A673 (cell line): ENCODE results near the gene TFR2. TPM values are rescaled to one million over a fixed set of nuclear protein-coding genes. Genes with fewer than 3 reads are reported as not detected.
A peak's percentile ranks its signal among the peaks of the same experiment; 100 is the strongest.

Experiments
- BruUV-seq: library from RNA; stranded (reverse); fragments of 400-500 nt; replicated peaks from 2 replicates; lab custom pipeline; 2021; lab: Mats Ljungman, UMichigan
- CTCF ChIA-PET: fragments of 300-600 bp; sonication (Branson Sonifier 250); formaldehyde crosslinking; loops from one replicate; lab custom pipeline; 2022; ENCODE audit warnings: antibody characterized with exemption; lab: Charles Lee
- POLR2A ChIA-PET: fragments of 300-600 bp; sonication (Branson Sonifier 250); formaldehyde crosslinking; loops from one replicate; lab custom pipeline; 2022; ENCODE audit warnings: antibody characterized with exemption; ENCODE audit not compliant: low non-redundant PET; lab: Charles Lee
- DNase-seq: peaks from one replicate; pipeline ENCODE4 v3.0.0-alpha.2; 2015; ENCODE audit warnings: low spot score
- H3K27ac ChIP-seq: fragments of 200-600 bp; sonication (generic); 2 replicates; pipeline ENCODE4 v1.5.1; 2016; ENCODE audit warnings: mixed run types, low read depth, mild to moderate bottlenecking, mixed read lengths, antibody characterized with exemption, low read length; ENCODE audit not compliant: poor library complexity, severe bottlenecking
- H3K27me3 ChIP-seq: fragments of 200-600 bp; sonication (generic); replicated peaks from 2 replicates; pipeline ENCODE4 v1.6.1; 2017; ENCODE audit warnings: mixed run types, low read depth, mild to moderate bottlenecking, mixed read lengths, antibody characterized with exemption, low read length; ENCODE audit not compliant: insufficient read depth, poor library complexity
- H3K36me3 ChIP-seq: fragments of 200-600 bp; sonication (generic); 2 replicates; pipeline ENCODE4 v1.6.1; 2016; ENCODE audit warnings: mixed run types, mild to moderate bottlenecking, mixed read lengths, antibody characterized with exemption, low read length; ENCODE audit not compliant: insufficient read depth, poor library complexity, severe bottlenecking
- H3K4me1 ChIP-seq: fragments of 200-600 bp; sonication (generic); 2 replicates; pipeline ENCODE4 v1.6.1; 2017; ENCODE audit warnings: mixed run types, mild to moderate bottlenecking, mixed read lengths, antibody characterized with exemption, low read length; ENCODE audit not compliant: insufficient read depth, poor library complexity, severe bottlenecking
- H3K4me3 ChIP-seq: fragments of 200-600 bp; sonication (generic); 2 replicates; pipeline ENCODE4 v1.5.1; 2016; ENCODE audit warnings: low read depth, mixed run types, mild to moderate bottlenecking, mixed read lengths, low read length; ENCODE audit not compliant: poor library complexity, severe bottlenecking
- H3K9me3 ChIP-seq: fragments of 200-600 bp; sonication (generic); 2 replicates; pipeline ENCODE4 v1.6.1; 2016; ENCODE audit warnings: mixed run types, low read depth, mild to moderate bottlenecking, mixed read lengths, antibody characterized with exemption, low read length; ENCODE audit not compliant: poor library complexity, severe bottlenecking
- EZH2 ChIP-seq: fragments of 200-600 bp; sonication (generic); IDR thresholded peaks from 2 replicates; pipeline ENCODE4 v1.6.1; 2017; ENCODE audit warnings: borderline replicate concordance, low read depth, mild to moderate bottlenecking, mixed read lengths, antibody characterized with exemption, low read length; ENCODE audit not compliant: poor library complexity, severe bottlenecking
- intact Hi-C: fragments of 100-400 bp; cut with micrococcal nuclease; formaldehyde crosslinking; loops from one replicate; pipeline ENCODE4 v1.10.0; 2022; ENCODE audit not compliant: unreplicated experiment
- total RNA-seq: library from RNA; stranded (reverse); gene quantifications from 2 replicates; pipeline ENCODE4 v1.2.3, GENCODE V29; 2021
- TF ChIP-seq, protein P1 (sequence below): fragments of 300-800, 200-600 bp; sonication (generic); conservative IDR thresholded peaks from 2 replicates; pipeline ENCODE4 v1.5.1; 2017; ENCODE audit warnings: low read depth, mild to moderate bottlenecking, antibody characterized with exemption, low read length, moderate library complexity, mixed read lengths

Gene TFR2
- total RNA-seq, 1 experiment from 2014 or later = 2.0 TPM

DNA sequence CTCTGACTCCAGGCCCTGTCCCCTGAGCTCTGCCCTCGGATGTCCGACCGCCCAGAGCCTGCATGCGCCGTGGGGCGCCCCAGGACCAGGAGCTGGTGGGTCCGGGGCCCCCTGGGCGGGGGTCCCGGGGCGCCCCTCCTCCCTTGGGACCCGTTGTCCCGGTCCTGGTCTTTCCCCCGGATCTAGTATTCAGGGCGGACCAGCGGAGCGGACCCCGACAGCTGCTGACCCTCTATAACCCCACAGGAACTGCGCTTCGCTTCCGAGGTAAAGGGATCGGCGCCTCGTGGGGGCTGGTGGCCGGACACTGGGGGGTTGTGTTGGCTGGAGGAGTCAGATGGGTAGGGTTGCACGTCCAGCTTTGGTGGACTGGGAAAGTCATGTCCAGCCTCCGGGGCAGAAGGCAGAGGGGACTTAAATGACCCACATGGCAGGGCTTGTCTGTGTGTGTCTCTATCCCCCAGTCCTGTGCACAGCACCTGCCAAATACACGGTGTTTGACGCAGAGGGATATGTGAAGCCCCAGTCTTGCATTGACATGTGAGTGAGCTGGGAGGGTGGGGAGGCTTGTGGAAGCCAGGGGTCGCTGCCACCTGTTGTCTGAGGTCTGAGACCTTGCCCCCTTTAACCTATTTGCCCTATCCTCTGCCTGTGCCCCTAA lies 28.5 kb downstream of the TFR2 start:
- ChIA-PET CTCF (interaction anchor here (0.6 to 1.0 kb wide), 5 partner anchors 21 to 110 kb away, joined by 3 to 8 read pairs (median 5); no protein-coding TSS in a partner anchor), POLR2A (interaction anchor here (0.5 to 0.6 kb wide), 2 partner anchors 262 to 488 kb away, joined by 3 to 4 read pairs; partner anchors contain the start of gene SRRT)
- Histone ChIP-seq H3K36me3 (peaks cover 2% of the 10 kb centered on the region), H3K4me3 (peak overlapping the region; percentile 56), H3K27me3 (no peaks in the 10 kb centered on the region), H3K4me1 (peaks cover 7% of the 10 kb centered on the region), H3K9me3 (no peaks in the 10 kb centered on the region), H3K27ac (peak overlapping the region; percentile 91)
- intact Hi-C loops = no loop called here
- TF ChIP-seq, protein P1, sequence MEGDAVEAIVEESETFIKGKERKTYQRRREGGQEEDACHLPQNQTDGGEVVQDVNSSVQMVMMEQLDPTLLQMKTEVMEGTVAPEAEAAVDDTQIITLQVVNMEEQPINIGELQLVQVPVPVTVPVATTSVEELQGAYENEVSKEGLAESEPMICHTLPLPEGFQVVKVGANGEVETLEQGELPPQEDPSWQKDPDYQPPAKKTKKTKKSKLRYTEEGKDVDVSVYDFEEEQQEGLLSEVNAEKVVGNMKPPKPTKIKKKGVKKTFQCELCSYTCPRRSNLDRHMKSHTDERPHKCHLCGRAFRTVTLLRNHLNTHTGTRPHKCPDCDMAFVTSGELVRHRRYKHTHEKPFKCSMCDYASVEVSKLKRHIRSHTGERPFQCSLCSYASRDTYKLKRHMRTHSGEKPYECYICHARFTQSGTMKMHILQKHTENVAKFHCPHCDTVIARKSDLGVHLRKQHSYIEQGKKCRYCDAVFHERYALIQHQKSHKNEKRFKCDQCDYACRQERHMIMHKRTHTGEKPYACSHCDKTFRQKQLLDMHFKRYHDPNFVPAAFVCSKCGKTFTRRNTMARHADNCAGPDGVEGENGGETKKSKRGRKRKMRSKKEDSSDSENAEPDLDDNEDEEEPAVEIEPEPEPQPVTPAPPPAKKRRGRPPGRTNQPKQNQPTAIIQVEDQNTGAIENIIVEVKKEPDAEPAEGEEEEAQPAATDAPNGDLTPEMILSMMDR = peak; percentile 27
- TF ChIP-seq EZH2 = no peak
- no peak for DNase-seq
- TSS peak; percentile 56 for BruUV-seq

DNA sequence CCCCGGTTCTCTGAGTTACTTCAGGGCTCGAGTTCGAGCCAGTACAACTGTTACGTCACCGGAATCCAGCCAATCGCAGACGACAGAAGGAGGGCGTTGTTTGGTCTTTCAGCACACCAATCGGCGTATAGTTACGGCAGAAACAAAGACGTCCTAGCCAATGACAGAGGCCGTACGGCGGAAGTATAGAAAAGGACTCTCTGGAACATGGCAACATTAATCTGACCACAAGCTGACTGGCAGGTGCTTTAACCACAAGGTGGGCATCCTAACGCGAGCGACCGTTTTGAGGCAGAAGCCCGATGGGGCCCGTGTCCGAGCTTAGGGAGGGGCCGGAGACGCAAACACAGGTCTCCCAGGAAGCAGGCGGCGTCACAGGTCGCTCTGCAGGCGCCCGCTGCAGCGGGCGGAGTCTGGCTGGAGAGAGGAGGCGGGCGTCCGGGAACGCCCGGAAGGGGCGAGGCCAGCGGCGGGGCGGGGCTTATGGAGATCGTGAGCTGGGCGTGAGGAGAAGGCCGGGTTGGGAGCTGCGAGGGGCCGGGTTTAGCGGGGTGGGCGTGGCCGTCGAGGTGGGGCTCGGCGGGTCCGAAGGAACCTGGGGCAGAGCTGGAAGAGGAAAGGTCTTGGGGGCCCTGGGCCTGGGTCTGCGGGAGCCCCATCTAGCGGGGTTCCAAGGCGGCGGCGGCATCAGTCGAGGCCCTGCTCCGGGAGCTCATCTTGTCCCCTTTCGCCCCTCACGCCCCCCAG lies 29.2 kb downstream of the TFR2 start, which contains the start of gene MOSPD3:
Gene MOSPD3, plus strand, starts transcription at position 558 of the 747 bp plus-strand sequence. CDS start 252 bp downstream, outside the sequence.
- ChIA-PET POLR2A (interaction anchor here (0.5 to 0.6 kb wide), 2 partner anchors 263 to 489 kb away, joined by 3 to 4 read pairs; partner anchors contain the start of gene SRRT), CTCF (interaction anchor here (0.5 to 1.0 kb wide), 4 partner anchors 22 to 93 kb away, joined by 3 to 8 read pairs (median 4); no protein-coding TSS in a partner anchor)
- intact Hi-C loops = no loop called here
- Histone ChIP-seq H3K4me3 (peak within 1 kb of the TSS; percentile 56), H3K9me3 (no peaks in the 10 kb centered on the region), H3K27ac (peak within 1 kb of the TSS; percentile 91), H3K4me1 (peaks cover 7% of the 10 kb centered on the region), H3K36me3 (peaks cover 3% of the 10 kb centered on the region), H3K27me3 (no peaks in the 10 kb centered on the region)
- DNase-seq = peak; percentile 100
- BruUV-seq = no TSS peak
- no peak for TF ChIP-seq EZH2
- TF ChIP-seq, protein P1 = no peak

DNA sequence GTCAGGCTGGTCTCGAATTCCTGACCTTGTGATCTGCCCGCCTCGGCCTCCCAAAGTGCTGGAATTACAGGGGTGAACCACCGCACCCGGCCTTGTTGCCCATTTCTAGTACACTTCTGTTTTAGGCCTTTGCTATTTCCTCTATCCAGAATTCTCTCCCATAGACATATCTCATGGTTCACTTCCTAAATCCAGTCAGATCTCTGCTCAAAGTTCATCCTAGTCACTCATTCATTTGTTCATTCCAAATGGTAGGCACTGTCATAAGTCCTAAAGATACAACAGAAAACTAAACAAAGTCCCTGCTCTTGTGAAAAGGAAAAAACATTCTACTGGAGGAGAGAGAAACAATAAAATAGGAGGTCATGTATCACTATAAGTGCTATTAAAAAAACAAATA lies 31.4 kb downstream of the TFR2 start:
- Histone ChIP-seq H3K4me1 (peaks cover 7% of the 10 kb centered on the region), H3K9me3 (no peaks in the 10 kb centered on the region), H3K36me3 (peaks cover 3% of the 10 kb centered on the region), H3K27me3 (no peaks in the 10 kb centered on the region), H3K27ac (no peak overlapping the region), H3K4me3 (no peak overlapping the region)
- no peak for TF ChIP-seq EZH2
- TF ChIP-seq, protein P1 = no peak
- DNase-seq = no peak
- no TSS peak for BruUV-seq
- POLR2A ChIA-PET = no interaction called here
- intact Hi-C loops = no loop called here
- CTCF ChIA-PET = interaction anchor here (0.6 to 0.9 kb wide), 2 partner anchors 23 to 33 kb away, joined by 5 read pairs; partner anchors contain the start of gene FBXO24
